Neural crest cell (in vitro differentiated cells): Measurements from ENCODE around the gene ABCD4. TPM values are rescaled to one million over a fixed set of nuclear protein-coding genes. Genes with fewer than 3 reads are reported as not detected.

Experiments
- DNase-seq: peaks from one replicate; pipeline ENCODE4 v3.0.0; 2021; ENCODE audit warnings: low read depth, mixed read lengths, low spot score
- H3K27ac Mint-ChIP-seq: one replicate; pipeline ENCODE4 v1.8.0; 2021; ENCODE audit warnings: mild to moderate bottlenecking, mixed read lengths; ENCODE audit not compliant: unreplicated experiment
- H3K27me3 Mint-ChIP-seq: 2 replicates; pipeline ENCODE4 v1.8.0; 2021; ENCODE audit warnings: low read depth, mild to moderate bottlenecking, mixed read lengths
- H3K36me3 Mint-ChIP-seq: 2 replicates; pipeline ENCODE4 v1.8.0; 2021; ENCODE audit warnings: low read depth, mild to moderate bottlenecking, mixed read lengths
- H3K4me1 Mint-ChIP-seq: 2 replicates; pipeline ENCODE4 v1.8.0; 2021; ENCODE audit warnings: mixed read lengths
- H3K4me3 Mint-ChIP-seq: one replicate; pipeline ENCODE4 v1.8.0; 2021; ENCODE audit warnings: mild to moderate bottlenecking, mixed read lengths
- H3K9me3 Mint-ChIP-seq: 2 replicates; pipeline ENCODE4 v1.8.0; 2021; ENCODE audit warnings: mixed read lengths
- CTCF ChIP-seq: fragments of 200-600 bp; sonication (generic); conservative IDR thresholded peaks from 2 replicates; pipeline ENCODE4 v1.5.0; 2021; ENCODE audit warnings: antibody characterized with exemption, mild to moderate bottlenecking
- total RNA-seq: library from RNA; stranded (reverse); gene quantifications from 2 replicates; pipeline ENCODE4 v1.2.1, GENCODE V29; 2021

Gene ABCD4
- total RNA-seq, 1 donor from 2014 or later, result 98.8 TPM

DNA sequence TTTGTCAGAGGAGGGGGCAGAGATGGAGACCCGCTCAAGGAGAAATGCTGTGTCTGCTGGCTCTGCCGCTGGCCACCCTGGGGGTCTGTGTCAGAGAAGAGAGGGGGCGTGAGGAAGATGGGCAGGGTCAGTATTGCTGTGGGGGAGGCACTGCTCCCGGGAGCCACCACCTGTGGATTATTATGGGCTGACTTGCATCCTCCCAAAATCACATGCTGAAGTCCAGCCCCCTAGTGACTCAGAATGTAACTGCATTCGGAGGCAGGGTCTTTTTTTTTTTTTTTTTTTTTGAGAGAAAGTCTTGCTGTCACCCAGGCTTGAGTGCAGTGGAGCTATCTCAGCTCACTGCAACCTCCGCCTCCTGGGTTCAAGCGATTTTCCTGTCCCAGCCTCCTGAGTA is 12.3 kb downstream of the ABCD4 start:
- DNase-seq, result no peak
- no peaks in the 10 kb centered on the region for H3K9me3 Mint-ChIP-seq
- no peaks in the 10 kb centered on the region for H3K27me3 Mint-ChIP-seq
- H3K36me3 Mint-ChIP-seq, result peaks cover 9% of the 10 kb centered on the region
- H3K27ac Mint-ChIP-seq, result no peak overlapping the region
- H3K4me1 Mint-ChIP-seq, result no peaks in the 10 kb centered on the region
- TF ChIP-seq CTCF, result peak; percentile 61
- H3K4me3 Mint-ChIP-seq, result no peak overlapping the region

GRCh38 chr14:74289801-74290200 is 12.9 kb downstream of the ABCD4 start:
- no peak overlapping the region for H3K27ac Mint-ChIP-seq
- no peak overlapping the region for H3K4me3 Mint-ChIP-seq
- TF ChIP-seq CTCF, result no peak
- peaks cover 9% of the 10 kb centered on the region for H3K36me3 Mint-ChIP-seq
- H3K9me3 Mint-ChIP-seq, result no peaks in the 10 kb centered on the region
- no peaks in the 10 kb centered on the region for H3K27me3 Mint-ChIP-seq
- H3K4me1 Mint-ChIP-seq, result no peaks in the 10 kb centered on the region
- DNase-seq, result no peak

DNA sequence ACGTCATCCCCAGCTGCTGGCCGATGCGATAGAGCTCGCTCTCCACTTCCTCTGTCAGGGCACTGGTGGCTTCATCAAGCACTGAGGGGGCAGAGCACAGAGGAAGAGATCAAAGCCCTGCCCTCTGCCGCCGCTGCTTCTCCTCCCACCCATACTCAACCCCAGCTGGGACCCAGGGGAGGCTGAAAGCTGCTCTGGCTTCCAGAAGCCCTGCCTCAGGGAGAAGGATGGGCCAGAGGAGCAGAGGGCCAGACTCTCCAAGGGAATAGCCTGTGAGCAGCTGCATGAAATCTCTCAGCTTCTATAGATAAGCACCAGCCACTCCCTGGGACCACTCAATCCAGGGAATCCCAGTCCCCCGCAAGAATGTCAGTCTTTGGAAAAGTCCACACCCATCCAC is 16.0 kb downstream of the ABCD4 start:
- peaks cover 16% of the 10 kb centered on the region for H3K36me3 Mint-ChIP-seq
- no peak overlapping the region for H3K4me3 Mint-ChIP-seq
- no peak for TF ChIP-seq CTCF
- H3K4me1 Mint-ChIP-seq, result no peaks in the 10 kb centered on the region
- H3K9me3 Mint-ChIP-seq, result no peaks in the 10 kb centered on the region
- no peak for DNase-seq
- no peaks in the 10 kb centered on the region for H3K27me3 Mint-ChIP-seq
- peak overlapping the region; percentile 70 for H3K27ac Mint-ChIP-seq

DNA sequence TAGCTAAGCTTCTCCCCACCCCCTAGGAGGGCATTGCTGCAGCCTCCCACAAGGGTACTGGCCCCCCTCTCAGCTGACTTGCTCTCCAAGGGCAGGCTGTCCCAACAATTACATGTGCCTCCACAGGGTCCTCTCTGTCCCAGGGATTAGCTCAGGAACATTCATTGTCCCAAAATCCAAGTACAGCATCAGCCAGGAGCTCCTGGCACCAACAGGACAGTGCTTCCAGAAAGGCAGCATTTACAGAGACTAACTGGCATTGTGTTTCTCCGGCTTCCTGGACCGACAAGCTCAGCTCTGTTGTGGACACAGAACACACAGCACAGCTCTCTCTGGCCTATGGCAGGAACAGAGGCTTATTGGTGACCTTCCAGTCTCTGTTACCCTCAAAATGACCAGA is 21.7 kb downstream of the ABCD4 start:
- Mint-ChIP-seq H3K27me3 (no peaks in the 10 kb centered on the region), H3K4me1 (no peaks in the 10 kb centered on the region), H3K9me3 (peaks cover 4% of the 10 kb centered on the region)

DNA sequence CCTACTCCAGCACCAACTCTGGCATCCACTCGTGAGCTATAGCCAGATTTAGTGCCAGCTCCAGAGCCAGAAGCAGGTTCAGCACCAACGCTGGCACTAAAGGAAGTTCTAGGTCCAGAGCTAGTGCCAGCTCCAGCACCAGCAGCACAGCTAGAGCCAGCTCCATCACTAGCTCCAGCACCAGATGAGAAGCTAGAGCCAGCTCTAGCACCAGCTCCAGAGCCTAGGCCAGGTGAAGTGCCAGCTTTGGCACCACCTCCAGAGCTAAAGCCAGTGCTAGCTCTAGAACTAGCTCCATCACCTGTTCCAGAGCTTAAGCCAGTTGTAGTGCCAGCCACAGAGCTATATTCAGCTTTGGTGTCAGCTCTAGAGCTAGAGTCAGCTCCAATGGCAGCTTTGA is 24.7 kb downstream of the ABCD4 start:
- no peak for TF ChIP-seq CTCF
- Mint-ChIP-seq H3K27ac (no peak overlapping the region), H3K36me3 (peaks cover 20% of the 10 kb centered on the region), H3K4me3 (no peak overlapping the region), H3K9me3 (peaks cover 4% of the 10 kb centered on the region), H3K4me1 (no peaks in the 10 kb centered on the region), H3K27me3 (no peaks in the 10 kb centered on the region)
- no peak for DNase-seq

More for the DNA sequence above, 21.7 kb downstream of the ABCD4 start:
- no peak overlapping the region for H3K27ac Mint-ChIP-seq
- peaks cover 24% of the 10 kb centered on the region for H3K36me3 Mint-ChIP-seq
- no peak for DNase-seq
- no peak for TF ChIP-seq CTCF
- H3K4me3 Mint-ChIP-seq, result no peak overlapping the region

- Mint-ChIP-seq H3K4me1 (peaks cover 5% of the 10 kb centered on the region), H3K36me3 (peaks cover 8% of the 10 kb centered on the region), H3K27ac (no peak overlapping the region), H3K4me3 (no peak overlapping the region), H3K27me3 (no peaks in the 10 kb centered on the region), H3K9me3 (peaks cover 2% of the 10 kb centered on the region)
- DNase-seq, result no peak
- TF ChIP-seq CTCF, result no peak
Observed at GRCh38 chr14:74275241-74275841, 27.4 kb downstream of the ABCD4 start.
